Hepatocyte (in vitro differentiated cells): Measurements from ENCODE around the gene GPD1.

ENCODE experiments used
- CTCF ChIP-seq: fragments of 200-600 bp; sonication (generic); IDR thresholded peaks from 2 replicates; pipeline ENCODE4 v1.5.1; 2016; ENCODE audit warnings: antibody characterized with exemption, mild to moderate bottlenecking; ENCODE audit not compliant: poor library complexity
- EZH2 ChIP-seq: fragments of 200-600 bp; sonication (generic); IDR thresholded peaks from 2 replicates; pipeline ENCODE4 v1.6.1; 2016; ENCODE audit warnings: antibody characterized with exemption, mild to moderate bottlenecking, borderline replicate concordance

GRCh38 chr12:50132505-50133135, 28.8 kb downstream of the GPD1 start:
- peak; percentile 69 for TF ChIP-seq CTCF
- no peak for TF ChIP-seq EZH2
